Activated CD4-positive, alpha-beta T cell treated with anti-CD3 and anti-CD28 coated beads, Interleukin-10, Interleukin-2, amounts not matched to agents 100 ng/mL and 50 ng/mL, durations not matched to agents 16 hours and 8 hours (primary cell): ENCODE measurements around the gene TMEM260.
"Not testable (repeated sequence)": the region's sequence is repeated elsewhere in the genome, so short reads cannot be mapped to it uniquely, and the experiment has no call there.

Experiments used
- DNase-seq: peaks from one replicate; pipeline ENCODE4 v3.0.0-alpha.2; 2020

TMEM260 gene

DNA sequence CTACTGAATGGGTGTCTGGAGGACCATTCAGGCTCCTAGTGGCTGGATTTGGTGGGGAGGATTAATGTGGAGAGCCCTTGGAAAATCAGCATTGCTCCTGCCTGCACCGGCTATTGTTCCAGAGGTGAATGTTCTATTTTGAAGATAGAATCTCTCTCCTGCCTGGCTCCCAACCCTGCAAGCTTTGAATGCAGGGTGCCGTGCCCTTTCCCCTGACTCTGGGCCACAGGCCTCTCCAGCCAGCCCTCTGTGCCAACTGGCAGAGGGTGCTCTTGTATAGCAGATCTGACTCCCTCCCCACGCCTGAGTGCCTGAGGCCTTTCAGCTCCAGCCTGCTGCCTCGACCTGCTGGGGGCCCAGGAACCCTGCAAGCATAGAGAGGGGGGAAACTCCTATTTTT lies 106.8 kb downstream of the TMEM260 start:
- no peak for DNase-seq

DNA sequence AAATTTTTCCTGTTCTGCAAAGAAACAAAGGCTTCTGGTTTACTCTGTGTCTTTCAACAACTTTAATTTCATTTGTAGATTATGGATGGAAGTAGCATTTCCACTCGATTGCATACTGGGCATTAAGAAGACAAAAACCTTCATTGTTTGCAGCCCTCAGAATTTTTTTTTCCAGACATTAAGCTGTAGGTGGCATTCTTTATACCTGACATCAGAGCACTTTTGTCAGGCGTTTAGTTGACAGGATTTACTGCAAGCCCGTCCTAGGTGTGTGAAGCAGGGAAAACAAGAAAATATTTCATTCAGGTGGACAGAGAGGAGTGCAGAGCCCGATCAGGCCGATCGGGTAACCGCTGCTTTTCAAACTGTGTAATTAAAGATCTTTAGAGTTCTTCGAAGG lies 107.5 kb downstream of the TMEM260 start:
- DNase-seq = no peak

DNA sequence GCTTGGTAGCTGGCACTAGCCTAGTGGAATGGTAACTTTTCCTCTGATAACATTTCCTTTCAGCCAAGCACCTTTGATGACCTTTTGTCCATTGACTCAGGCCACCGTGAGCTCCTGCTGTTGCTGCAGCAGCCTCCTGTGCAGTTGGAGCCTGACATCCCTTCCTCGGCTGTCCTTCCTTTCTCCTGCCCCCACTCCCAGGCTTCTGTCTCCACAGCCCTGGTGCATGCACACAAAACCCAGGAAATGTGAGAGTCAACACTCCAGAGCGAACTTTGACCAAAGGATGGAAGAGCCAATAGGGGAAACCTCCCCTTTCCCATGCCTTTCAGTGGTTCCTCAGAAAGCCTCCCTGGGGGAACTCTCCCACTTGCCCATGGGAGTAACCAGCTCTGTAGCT lies 115.0 kb downstream of the TMEM260 start:
- DNase-seq = no peak

DNA sequence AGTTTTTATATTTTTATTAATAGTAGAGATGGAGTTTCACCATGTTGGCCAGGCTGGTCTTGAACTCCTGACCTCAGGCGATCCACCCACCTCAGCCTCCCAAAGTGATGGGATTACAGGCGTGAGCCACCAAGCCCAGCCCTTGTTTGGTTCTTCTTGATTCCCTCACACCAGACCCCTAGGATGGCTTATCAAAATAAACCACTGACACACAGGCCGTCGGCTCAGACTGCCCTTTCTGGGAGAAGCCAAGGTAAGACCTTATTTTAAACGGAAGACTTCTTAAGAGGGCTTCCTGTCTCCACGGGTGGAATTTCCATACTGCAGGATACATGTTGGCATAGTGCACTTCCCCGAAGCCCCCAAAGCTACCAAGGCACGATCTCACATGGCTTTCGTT lies 115.6 kb downstream of the TMEM260 start:
- DNase-seq = not testable (repeated sequence)
